Activated naive CD4-positive, alpha-beta T cell (primary cell): ENCODE measurements around the gene CYP19A1.

Experiments used
- DNase-seq, 4 experiments: peaks; one replicate each; lab custom pipeline; 2025; lab: John Stamatoyannopoulos, UW

CYP19A1 gene

DNA sequence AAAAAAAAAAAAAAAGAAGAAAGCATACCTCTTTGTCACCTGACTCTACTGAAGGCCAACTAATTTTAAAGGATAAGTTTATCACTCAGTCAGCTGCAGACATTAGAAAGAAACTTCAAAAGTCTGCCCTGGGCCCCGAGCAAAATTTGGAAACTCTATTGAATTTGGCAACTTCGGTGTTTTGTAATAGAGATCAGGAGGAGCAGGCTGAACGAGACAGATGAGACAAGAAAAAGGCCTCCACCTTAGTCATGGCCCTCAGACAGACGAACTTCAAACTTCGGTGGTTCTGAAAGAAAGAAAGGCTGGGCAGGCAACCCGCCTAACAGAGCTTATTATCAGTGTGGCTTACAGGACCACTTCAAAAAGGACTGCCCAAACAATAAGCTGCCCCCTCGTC is 21.6 kb upstream of the CYP19A1 start:
- no peak for DNase-seq

DNA sequence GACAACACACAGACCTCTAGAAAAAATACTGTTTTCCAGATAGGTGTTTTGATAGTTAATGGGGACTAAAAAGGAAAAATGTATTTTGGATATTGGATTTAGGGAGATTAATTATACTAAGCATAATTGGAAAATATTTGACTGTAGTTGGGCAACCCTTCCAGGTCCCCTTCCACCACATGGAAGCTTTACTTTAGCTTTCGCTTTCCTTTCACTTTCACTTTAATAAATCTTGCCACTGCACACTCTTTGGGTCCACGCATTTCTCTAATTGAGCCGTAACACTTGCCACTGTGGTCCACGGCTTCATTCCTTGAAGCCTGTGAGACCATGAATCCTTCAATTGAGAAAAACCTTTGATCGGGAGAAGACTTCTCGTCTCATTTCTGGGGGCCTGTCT is 18.6 kb upstream of the CYP19A1 start:
- DNase-seq = no peak

DNA sequence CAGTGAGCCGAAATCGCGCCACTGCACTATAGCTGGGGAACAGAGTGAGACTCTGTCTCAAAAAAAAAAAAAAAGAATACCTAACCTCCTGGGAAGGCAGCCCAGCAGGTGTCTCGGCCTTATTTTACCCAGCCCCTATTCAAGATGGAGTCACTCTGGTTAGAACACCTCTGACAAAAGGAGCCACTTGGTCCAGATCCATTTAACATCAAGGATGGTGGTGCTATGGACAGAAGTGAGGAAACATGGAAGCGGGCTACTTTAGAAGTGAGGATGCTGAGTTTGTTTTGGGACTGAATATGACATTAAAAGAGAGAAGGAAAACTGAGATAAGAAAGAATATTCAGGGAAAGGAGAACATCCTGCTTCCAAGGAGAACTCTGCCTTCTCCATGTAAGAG is 17.8 kb upstream of the CYP19A1 start:
- no peak for DNase-seq

DNA sequence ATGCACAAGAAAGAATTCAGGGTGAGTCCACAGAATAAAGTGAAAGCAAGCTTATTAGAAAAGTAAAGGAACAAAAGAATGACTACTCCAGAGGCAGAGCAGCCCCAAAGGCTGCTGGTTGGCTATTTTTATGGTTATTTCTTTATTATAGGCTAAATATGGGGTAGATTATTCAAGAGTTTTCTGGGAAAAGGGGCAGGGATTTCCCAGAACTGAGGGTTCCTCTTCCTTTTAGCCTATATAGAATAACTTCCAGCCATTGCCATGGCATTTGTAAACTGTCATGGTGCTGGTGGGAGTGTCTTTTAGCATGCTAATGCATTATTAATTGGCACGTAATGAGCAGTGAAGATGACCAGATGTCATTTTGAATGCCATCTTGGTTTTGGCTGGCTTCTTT is 16.7 kb upstream of the CYP19A1 start:
- no peak for DNase-seq

DNA sequence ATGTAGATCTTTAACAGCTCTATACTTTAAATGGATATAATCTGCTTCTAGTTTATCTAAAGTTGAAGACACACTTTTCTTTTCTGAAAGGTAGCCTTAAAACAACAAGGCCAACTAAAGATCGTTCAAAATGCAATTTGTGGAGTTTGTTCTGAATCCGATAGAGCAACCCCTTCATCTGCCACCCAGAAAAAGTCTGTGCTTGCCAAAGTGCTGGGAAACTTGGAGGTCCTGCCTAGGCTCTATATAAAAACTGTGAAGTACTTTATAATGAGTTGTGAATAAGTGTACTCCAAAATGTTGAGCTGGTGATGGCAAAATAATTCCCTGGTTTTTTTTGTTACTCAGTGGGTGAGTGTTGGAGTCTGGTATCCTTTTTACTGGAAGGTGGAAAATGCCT is 15.6 kb upstream of the CYP19A1 start:
- DNase-seq = no peak

DNA sequence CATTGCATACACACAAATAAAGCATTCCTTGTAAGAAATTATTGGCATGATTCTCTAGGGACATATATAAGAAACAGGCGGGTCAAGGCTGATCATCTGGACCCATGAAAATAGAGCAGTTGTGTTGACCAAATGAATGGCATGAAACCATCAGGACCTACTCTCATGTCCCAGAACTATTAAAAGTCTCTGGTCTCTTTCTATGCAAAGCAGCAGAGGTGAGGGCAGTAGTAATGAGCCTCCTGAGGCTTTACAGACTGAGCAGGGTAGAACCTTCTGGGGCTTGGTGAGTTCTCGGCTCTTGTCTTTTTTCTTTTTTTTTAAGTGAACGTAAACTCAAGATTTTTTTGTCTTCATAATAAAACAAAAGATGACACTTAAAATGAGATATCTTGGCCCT is 12.3 kb upstream of the CYP19A1 start:
- no peak for DNase-seq

DNA sequence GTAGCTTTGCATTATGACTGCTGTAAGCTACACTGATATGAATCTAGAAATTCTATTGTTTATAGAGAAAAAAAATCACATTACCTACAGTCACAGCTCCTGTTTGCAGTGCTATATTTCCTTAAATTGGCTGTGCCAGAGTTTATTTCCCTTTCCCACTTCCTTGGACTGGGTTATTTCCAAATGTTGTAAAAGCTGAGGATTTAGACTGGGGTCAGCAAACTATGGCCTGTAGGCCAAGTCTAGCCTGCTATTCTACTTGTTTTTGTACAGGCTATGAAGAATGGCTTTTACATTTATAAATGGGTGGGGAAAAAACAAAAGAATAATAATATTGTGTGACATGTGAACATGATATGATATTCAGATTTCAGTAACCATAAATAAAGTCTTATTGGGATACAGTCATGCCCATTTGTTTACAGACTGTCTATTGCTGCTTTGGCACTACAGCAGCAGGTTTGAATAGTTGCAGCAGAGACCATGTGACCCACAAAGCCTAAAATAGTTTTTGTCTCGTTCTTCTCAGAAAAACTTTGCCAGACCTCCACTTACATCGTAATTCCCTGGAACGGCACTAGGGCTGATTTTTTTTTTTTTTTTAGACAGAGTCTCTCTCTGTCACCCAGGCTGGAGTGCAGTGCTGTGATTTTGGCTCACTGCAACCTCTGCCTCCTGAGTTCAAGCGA is 10.9 kb upstream of the CYP19A1 start:
- no peak for DNase-seq

DNA sequence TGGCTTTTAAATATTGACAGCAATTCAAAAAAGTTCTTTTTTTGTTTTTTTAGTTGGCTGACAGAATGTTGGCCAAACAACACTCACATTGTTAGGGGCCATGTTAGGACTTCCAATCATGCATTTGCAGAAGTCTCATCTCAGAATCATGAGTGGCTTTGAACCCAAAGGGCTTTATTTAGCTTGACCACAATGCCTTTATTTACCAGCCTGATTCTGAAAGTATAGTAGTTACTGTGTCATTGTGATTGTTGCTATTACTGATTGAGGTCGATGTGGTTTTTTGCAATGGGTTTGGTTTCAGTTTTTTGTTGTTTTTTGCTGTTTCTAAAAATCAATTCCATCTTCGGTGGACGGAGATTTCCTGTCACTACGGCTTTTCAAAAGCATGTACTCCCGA is 10.3 kb upstream of the CYP19A1 start:
- DNase-seq = no peak

DNA sequence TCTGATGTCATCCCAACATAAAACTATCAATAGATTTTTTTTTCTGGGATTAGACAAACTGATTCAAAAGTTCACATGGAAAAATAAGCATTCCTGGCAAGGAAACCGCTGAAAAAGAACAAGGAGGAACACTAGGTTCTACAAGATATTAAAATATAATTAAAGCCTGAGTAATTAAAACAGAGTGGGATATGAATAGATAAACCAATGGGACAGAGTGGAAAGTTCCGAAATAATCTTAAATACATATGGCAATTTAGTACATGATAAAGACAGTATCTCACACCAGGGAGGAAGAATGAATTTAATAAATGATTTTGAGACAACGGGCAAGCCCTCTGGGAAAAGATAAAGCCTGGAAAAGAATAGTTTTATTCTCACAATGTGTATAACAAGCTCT is 7.7 kb upstream of the CYP19A1 start:
- DNase-seq = no peak

DNA sequence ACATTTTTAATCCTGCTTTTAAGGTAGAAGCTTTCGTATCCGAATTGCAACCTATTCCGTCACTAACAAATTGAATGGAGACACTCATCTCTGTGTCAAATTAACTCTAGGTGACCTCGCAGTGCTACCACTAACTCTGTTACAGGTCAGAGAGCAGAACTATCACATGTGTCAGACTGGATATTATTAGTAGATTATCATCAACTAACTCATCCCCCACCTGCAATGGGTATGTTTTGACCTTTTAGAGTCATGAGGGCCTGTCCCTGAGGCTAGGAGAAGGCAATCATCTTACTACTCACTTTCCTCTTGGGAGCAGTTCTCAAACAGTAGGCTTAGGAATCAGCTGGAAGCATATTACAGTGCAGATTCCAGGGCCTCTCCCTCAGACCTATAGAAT is 5.1 kb upstream of the CYP19A1 start:
- DNase-seq = no peak

DNA sequence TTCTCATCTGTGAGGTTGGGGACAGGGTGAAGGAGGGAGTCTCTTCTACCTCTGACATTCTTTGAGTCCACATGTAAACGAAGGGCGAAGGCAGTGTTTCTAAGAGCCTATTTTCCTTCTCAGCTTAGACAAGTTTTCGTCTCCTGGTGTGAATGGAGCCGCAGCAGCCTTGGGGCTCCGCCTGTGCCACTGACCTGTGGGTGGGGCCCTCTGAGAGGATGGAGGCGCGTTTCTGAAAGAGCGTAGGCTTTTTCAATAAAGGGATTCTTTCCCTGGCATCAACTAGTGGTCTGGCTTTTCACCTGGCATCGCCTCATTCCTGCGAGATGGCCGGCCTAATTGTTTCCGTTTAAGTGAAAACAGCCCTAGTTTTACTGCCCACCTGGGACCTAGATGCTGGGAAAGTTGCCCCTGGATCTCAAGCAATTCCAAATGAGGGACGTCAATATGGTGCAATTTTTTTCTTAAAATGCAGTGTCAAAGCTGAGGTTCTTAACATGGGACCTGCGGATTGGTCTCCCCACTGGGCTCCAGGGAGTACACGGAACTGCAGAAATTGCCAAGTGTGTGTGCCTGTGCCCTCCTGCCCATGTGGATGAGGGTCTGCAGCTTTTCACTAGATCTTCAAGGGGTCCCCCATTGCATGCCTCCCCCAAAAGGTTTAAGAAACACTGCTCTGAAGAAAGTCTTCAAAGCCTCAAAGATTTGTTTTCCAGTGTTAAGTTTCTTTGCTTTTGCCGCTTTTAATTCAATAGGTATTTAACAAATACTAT is 4.0 kb upstream of the CYP19A1 start:
- DNase-seq = no peak

DNA sequence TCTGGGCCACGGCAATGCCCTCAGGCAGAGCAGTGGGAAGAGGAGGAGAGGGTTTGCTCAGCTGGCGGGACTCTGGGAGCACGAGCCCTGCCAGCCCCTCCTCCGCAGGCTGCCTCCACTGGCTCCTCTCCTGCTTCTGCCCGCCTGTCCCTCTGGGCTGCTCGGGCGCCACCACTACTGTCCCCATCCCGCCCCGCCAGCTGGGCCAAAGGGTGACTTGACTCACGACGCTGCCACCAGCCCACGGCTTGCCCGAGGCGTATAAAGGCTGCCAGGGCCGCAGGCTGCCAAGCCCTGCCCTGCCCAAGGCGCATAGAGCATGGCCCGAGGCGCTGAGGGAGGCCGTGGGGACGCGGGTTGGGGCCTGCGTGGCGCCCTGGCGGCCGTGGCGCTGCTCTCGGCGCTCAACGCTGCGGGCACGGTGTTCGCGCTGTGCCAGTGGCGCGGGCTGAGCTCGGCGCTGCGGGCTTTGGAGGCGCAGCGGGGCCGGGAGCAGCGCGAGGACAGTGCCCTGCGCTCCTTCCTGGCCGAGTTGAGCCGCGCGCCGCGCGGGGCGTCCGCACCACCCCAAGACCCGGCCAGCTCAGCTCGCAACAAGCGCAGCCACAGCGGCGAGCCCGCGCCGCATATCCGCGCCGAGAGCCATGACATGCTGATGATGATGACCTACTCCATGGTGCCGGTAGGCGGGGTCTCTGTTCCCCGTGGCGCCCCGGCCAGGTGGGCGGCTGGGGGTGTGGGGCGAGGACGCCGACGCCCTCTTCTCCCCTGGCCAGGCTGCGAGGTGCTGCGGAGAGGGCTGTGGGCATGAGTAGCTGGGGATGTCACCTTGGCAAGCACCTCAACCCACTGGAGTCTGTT is 3.2 kb upstream of the CYP19A1 start, which contains the start of gene GLDN:
Gene GLDN (plus strand): TSS at position 290 of the 861 bp plus-strand sequence. CDS start 30 bp downstream, at position 320.
- DNase-seq = no peak

DNA sequence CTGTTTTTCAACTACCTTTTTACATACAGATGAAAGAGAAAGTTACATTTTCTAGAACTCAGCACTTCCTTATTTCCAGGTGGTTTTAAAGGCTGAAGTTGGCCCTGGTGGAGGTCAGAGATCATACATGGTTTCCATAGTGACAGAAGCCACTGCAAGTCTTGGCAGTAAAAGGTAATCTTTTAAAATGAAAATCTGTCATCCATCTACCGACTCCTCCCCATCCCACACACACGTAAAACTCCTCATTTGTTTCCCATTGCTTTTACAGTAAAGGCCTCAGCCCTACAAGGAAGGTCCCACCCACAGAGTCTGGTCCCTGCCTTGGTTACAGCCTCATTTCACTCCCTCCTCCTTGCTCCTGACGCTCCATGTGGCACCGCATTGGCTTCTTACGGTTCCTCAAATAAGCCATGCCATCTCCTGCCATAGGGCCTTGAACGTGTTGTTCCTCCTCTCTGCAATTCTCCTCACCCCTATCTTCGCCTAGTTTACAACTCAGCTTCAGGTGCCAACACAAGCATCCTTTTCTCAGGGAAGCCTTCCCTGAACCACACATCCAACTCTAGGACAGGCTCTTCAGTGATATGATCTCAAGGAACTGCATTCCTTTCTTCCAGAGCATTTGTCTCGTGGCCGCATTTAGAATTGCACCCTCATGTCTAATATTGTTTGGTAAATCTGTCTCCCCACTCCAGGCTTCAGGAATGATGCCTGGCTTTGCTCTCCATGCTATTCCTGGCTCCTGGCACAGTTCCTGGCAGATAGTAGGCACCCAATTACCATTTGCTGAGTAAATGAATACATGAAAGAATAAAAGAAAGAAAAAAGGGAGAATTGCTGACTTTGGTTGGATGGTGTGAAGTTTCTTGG is 2.6 kb downstream of the CYP19A1 start:
- DNase-seq = no peak

DNA sequence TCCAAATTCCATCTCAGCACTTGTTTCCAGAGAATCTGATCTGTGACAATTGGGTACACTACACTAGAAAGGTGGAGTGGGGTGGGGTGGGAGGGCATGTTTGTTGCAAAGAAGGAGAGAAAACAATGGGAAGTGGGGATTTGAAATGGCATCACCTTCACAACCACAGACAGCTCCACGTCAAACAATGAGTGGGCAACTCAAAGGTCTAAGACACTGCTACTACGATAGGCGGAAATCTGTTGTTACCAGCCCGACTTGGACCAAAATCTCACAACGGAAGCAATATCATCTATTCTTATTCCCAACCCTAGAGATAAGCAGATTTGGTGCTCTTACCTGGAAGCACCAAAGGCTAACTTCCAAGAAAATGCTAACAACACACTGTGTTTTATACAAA is 3.3 kb downstream of the CYP19A1 start:
- no peak for DNase-seq

DNA sequence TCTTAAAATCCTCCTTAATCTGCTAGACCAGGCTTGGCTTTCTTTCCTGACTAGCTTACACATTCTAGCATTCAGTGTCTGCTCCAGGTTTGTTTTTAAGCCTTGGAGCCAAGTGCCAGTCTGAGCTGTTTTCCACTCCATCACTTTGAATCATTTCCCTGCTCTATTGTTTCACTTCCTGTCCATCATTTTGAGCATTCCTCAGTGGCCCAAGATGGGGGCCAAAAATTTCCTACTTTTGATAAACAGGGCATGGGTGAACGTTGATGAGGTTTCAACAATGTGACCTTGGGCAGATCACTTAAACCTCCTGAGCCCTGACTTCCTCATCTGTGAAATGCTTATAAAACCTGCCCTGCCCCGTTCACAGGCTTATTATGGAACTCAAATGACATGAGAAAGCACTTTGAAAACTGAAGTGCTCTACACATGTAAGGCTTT is 4.4 kb downstream of the CYP19A1 start:
- no peak for DNase-seq

DNA sequence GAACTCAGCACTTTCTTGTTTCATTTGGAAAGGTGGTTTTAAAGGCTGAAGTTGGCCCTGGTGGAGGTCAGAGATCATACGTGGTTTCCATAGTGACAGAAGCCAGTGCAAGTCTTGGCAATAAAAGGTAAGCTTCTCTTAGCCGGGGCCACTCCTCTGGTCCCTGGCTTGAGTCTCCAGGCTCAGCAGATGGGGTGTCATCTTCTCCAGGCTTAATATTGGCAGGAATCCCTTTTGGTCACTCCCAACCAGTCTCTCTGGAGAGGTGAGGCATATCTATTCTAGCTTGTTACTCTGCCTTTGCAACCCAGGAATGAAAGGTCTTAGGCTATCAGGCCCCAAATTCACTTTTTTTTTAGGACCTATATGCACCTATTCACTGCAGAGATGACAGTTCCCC is 4.8 kb downstream of the CYP19A1 start:
- no peak for DNase-seq

DNA sequence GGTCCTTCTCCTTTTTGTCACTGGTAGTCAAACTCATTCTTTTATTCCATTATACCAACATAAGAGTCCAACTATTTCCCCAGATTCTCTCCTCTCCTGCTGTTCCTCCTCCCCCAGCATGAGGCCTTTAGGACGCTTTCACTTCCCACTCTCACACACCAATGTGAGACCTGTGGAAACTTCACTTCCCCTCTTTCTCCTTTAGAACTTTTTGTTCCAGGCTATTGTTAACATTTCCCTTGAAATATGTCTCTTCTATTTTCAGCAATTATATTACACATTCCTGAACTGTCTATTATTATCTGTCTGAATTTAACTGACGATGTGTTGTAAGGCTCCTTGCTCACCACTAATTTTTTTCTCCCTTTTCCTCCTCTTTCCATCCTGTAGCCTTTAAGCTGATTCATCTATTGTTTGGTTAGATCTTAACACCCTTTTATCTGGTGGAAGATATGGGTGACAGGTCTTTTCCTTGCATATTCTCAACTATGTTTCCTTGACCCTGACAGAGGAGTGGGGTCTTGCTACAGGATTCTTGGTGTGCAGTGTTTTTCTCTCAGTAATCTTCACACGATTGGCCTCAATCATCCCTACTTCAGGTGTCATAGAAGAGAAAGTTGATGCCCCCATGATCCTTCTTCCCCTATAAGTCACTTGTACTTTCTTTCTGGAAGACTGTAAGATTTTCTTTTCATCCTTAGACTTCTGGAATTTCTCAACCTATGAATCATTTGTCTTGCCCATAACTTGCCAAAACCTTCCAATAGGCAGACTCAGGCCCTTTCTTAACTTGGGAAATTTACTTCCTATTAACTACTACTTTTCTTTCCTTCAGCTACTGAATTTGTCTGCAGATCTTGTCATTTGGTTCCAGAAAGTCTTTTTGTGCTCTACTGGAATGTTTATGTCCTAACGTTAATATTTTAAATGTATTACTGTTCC is 5.9 kb downstream of the CYP19A1 start:
- DNase-seq = no peak

DNA sequence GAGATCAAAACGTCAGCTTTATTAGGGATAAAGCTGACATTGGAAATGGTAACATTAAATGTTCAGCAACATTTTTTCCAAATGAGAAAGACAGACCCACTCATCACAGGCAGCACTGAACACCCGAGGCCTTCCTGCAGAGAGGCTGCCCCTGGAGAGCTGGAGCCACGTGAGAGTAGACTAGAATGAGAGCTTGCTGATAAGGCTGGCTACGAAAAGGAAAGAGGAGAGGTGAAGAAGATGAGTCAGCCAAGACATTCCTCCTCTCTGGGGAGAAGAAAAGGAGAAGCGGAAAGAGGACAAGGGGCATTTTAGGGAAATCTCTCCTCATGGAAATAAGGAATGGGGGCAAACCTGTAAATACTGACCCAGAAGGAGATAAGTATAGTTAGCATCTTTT is 7.3 kb downstream of the CYP19A1 start:
- no peak for DNase-seq

DNA sequence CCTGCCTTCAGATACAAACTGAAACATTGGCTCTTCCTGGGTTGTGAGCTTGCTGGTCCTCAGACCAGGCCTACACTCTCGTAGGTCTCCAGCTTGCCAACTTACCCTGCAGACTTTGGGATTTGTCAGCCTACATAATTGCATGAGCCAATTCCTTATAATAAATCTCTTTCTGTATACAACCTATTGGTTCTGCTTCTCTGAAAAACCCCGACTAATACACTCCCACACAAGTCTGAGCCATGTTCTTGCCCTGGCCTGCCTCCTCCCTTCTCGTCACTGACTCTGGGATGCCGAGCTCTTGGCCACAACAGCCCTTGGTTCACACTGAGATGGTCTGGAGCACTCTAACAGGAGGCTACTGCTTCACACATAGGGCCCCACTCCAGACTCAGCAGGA is 9.5 kb downstream of the CYP19A1 start:
- no peak for DNase-seq

DNA sequence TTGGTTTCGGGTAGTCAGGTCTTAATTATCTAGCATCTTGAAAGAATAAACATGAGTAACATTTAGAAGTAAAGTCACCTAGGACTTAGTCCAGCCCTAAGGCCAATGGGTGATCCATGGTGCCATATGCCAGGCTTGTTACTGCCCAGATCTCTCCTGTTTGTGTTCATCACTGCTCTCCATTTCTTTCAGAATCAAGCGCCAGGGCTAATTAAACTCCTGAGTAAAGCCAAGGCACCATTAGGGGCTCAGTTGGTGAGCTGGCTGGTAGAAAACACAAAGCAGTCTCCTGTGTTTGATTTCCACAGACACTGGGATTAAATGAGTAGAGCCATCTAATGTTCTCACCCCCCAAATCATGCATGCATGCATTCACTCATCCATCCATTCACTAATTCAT is 11.3 kb downstream of the CYP19A1 start:
- DNase-seq = no peak

DNA sequence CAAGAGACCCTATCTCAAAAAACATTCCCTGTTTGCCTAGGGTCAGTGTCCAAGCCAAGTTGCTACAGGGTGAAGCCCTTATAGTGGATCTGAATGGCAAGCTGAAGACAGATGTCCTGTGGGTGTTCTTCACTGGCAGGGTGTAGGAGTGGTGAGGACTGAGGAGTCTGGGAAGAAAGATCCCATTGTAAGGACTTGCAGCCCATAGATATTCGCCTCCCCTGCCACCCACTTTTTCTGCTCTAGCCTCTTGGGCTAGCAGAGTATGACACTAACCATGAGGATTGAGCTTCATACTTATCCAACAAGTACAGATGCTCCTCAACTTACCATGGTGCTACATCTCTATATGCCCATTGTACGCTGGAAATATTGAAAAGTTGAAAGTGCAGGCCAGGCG is 13.2 kb downstream of the CYP19A1 start:
- DNase-seq = no peak
